Activated naive CD4-positive, alpha-beta T cell treated with anti-CD3 and anti-CD28 coated beads for 36 hours (primary cell): ENCODE measurements around the gene PGD. TPM values are rescaled to one million over a fixed set of nuclear protein-coding genes. Genes with fewer than 3 reads are reported as not detected.

Experiments
- CTCF ChIA-PET: fragments of 350-600 bp; sonication (Branson Sonifier 250); formaldehyde crosslinking; loops from one replicate; lab custom pipeline; 2021; ENCODE audit warnings: antibody characterized with exemption; lab: Charles Lee
- DNase-seq: peaks from one replicate; pipeline ENCODE4 v3.0.0-alpha.2; 2020
- H3K27ac Mint-ChIP-seq: one replicate; pipeline ENCODE4 v1.8.0; 2021; ENCODE audit warnings: mild to moderate bottlenecking, mixed read lengths
- H3K27me3 Mint-ChIP-seq: one replicate; pipeline ENCODE4 v1.8.0; 2021; ENCODE audit warnings: low read depth, mixed read lengths
- H3K36me3 Mint-ChIP-seq: one replicate; pipeline ENCODE4 v1.8.0; 2021; ENCODE audit warnings: low read depth, mixed read lengths
- H3K4me1 Mint-ChIP-seq: one replicate; pipeline ENCODE4 v1.8.0; 2021; ENCODE audit warnings: low read depth, mixed read lengths
- H3K4me3 Mint-ChIP-seq: one replicate; pipeline ENCODE4 v1.8.0; 2021; ENCODE audit warnings: mild to moderate bottlenecking, moderate library complexity, mixed read lengths
- H3K9me3 Mint-ChIP-seq: one replicate; pipeline ENCODE4 v1.8.0; 2021; ENCODE audit warnings: mixed read lengths
- intact Hi-C: fragments of 100-400 bp; cut with micrococcal nuclease; formaldehyde crosslinking; loops from one replicate; pipeline ENCODE4 v1.15.1; 2023
- total RNA-seq, 2 experiments: library from RNA; stranded (reverse); gene quantifications; one replicate each; pipeline ENCODE4 v1.2.3, GENCODE V29; 2021

PGD gene
- total RNA-seq, 2 experiments from 2014 or later = 94.8 to 101 TPM

GRCh38 chr1:10380594-10381275, 18.1 kb upstream of the PGD start:
- Mint-ChIP-seq H3K36me3 (no peaks in the 10 kb centered on the region), H3K27me3 (no peaks in the 10 kb centered on the region), H3K9me3 (no peaks in the 10 kb centered on the region), H3K4me1 (no peaks in the 10 kb centered on the region), H3K4me3 (no peak overlapping the region), H3K27ac (no peak overlapping the region)
- CTCF ChIA-PET = no interaction called here
- no peak for DNase-seq
- intact Hi-C loops = no loop called here

GRCh38 chr1:10383630-10384029, 15.2 kb upstream of the PGD start:
- Mint-ChIP-seq H3K27me3 (no peaks in the 10 kb centered on the region), H3K9me3 (no peaks in the 10 kb centered on the region), H3K4me1 (peaks cover 3% of the 10 kb centered on the region), H3K4me3 (no peak overlapping the region), H3K27ac (no peak overlapping the region), H3K36me3 (no peaks in the 10 kb centered on the region)
- DNase-seq = no peak
- intact Hi-C loops = no loop called here
- CTCF ChIA-PET = no interaction called here

DNA sequence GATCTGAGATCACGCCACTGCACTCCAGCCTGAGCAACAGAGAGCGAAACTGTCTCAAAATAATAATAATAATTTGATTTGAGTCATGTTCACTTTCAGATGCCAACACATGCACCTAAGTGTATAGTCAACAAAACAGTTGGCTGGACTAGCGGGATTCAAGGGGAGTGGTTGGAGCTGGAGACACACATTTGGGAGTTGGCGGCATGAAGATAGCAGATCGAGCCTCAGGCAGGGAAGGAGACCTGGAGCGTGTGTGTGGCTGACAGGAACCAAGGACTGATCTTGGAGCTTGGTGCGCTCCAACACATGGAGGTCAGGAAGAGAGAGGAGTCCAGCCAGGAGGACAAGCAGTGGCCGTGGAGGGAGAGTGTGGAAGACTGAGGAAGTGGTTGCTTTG, 14.6 kb upstream of the PGD start:
- no peaks in the 10 kb centered on the region for H3K9me3 Mint-ChIP-seq
- H3K4me1 Mint-ChIP-seq = peaks cover 3% of the 10 kb centered on the region
- H3K4me3 Mint-ChIP-seq = no peak overlapping the region
- no peak overlapping the region for H3K27ac Mint-ChIP-seq
- no peak for DNase-seq
- no peaks in the 10 kb centered on the region for H3K36me3 Mint-ChIP-seq
- no peaks in the 10 kb centered on the region for H3K27me3 Mint-ChIP-seq
- CTCF ChIA-PET = no interaction called here
- intact Hi-C loops = no loop called here

DNA sequence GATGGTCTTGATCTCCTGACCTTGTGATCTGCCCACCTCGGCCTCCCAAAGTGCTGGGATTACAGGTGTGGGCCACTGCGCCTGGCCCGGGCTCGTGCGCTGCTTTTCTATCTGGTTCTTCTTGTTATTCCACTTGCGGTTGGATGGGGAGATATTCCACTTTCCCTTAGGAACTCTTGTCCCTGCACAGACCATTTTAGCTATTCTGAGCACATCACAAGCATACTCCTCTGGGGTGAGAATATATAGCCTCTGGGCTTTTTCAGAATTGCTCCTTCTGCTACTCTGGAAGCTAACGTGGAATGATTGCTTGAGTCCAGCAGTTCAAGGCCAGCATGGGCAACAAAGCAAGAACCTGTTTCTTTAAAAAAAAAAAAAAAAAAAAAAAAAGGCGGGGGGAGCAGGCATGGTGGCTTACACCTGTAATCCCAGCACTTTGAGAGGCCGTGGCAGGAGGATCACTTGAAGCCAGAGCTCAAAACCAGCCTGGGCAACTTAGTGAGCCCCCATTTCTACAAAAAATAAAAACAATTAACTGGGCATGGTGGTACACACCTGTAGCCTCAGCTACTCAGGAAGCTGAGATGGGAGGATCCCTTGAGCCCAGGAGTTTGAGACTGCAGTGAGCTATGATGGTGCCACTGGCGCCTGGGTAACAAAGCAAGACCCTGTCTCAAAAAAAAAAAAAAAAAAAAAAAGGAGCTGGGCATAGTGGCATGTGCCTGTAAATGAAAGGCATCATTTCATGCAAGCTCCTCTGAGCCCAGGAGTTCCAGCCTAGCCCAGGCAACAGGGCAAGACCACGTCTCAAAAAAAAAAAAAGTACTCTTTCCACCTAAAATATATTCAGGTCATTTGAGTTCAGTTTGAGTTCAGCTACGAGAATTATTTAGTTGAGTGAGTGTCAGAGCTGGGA, 11.8 kb upstream of the PGD start:
- no peaks in the 10 kb centered on the region for H3K36me3 Mint-ChIP-seq
- H3K27ac Mint-ChIP-seq = no peak overlapping the region
- intact Hi-C loops = no loop called here
- peaks cover 3% of the 10 kb centered on the region for H3K4me1 Mint-ChIP-seq
- H3K9me3 Mint-ChIP-seq = no peaks in the 10 kb centered on the region
- CTCF ChIA-PET = interaction anchor here (0.6 to 1.0 kb wide), 4 partner anchors 9 to 381 kb away, joined by 3 read pairs; no protein-coding TSS in a partner anchor
- no peaks in the 10 kb centered on the region for H3K27me3 Mint-ChIP-seq
- H3K4me3 Mint-ChIP-seq = no peak overlapping the region
- DNase-seq = no peak

DNA sequence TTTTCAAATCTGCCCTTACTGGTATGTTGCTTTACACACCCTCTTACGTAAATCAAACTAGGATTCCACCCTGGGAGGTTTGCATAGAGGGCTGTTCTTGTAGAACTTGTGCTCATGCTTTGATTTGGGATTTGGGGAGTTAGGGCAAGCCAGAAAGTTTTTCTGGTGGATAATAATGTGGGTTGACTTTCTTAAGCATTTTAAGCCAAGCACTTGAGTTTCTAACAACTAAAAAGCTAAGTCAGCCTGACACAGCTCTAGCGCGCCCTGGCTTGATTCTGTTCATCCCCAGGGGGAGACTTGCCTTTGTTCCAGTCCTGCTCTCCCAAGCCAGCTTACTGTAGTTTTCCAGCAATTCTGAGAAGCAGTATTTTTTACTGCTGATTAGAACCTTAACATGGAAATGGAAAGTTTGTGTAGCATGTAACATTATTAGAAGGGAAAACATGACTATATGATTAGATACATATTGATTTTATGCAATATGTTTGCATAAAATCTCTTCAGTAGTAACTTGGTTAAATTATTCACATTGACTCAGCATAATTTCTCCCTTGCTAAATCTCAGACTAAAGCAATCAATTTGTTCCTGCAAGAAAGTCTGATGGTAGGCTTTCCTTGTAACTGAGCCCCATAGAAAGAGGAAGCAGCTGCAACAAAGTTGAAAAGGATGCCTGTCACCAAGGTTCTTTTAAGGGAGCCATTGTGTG, 11.0 kb upstream of the PGD start:
- intact Hi-C loops = no loop called here
- Mint-ChIP-seq H3K4me3 (no peak overlapping the region), H3K27me3 (no peaks in the 10 kb centered on the region), H3K36me3 (no peaks in the 10 kb centered on the region), H3K9me3 (no peaks in the 10 kb centered on the region), H3K4me1 (peaks cover 3% of the 10 kb centered on the region), H3K27ac (no peak overlapping the region)
- CTCF ChIA-PET = interaction anchor here (0.6 to 0.8 kb wide), 3 partner anchors 8 to 382 kb away, joined by 3 read pairs; no protein-coding TSS in a partner anchor
- DNase-seq = no peak

GRCh38 chr1:10388387-10388715, 10.5 kb upstream of the PGD start:
- H3K27ac Mint-ChIP-seq = no peak overlapping the region
- H3K27me3 Mint-ChIP-seq = no peaks in the 10 kb centered on the region
- CTCF ChIA-PET = interaction anchor here (0.8 kb wide), 1 partner anchor 17 kb away, joined by 3 read pairs; no protein-coding TSS in a partner anchor
- DNase-seq = no peak
- peaks cover 3% of the 10 kb centered on the region for H3K4me1 Mint-ChIP-seq
- H3K36me3 Mint-ChIP-seq = no peaks in the 10 kb centered on the region
- intact Hi-C loops = no loop called here
- H3K9me3 Mint-ChIP-seq = no peaks in the 10 kb centered on the region
- no peak overlapping the region for H3K4me3 Mint-ChIP-seq

- peaks cover 3% of the 10 kb centered on the region for H3K4me1 Mint-ChIP-seq
- intact Hi-C loops = no loop called here
- CTCF ChIA-PET = no interaction called here
- peaks cover 6% of the 10 kb centered on the region for H3K9me3 Mint-ChIP-seq
- DNase-seq = no peak
- H3K4me3 Mint-ChIP-seq = no peak overlapping the region
- H3K36me3 Mint-ChIP-seq = no peaks in the 10 kb centered on the region
- H3K27ac Mint-ChIP-seq = no peak overlapping the region
- H3K27me3 Mint-ChIP-seq = no peaks in the 10 kb centered on the region
Measured at GRCh38 chr1:10389271-10389973, 9.4 kb upstream of the PGD start.

- peaks cover 6% of the 10 kb centered on the region for H3K9me3 Mint-ChIP-seq
- no peak for DNase-seq
- H3K36me3 Mint-ChIP-seq = peaks cover 7% of the 10 kb centered on the region
- peaks cover 17% of the 10 kb centered on the region for H3K4me1 Mint-ChIP-seq
- H3K27me3 Mint-ChIP-seq = no peaks in the 10 kb centered on the region
- H3K27ac Mint-ChIP-seq = no peak overlapping the region
- no peak overlapping the region for H3K4me3 Mint-ChIP-seq
- CTCF ChIA-PET = no interaction called here
- intact Hi-C loops = no loop called here
Measured at GRCh38 chr1:10396870-10397269, 2.0 kb upstream of the PGD start.

DNA sequence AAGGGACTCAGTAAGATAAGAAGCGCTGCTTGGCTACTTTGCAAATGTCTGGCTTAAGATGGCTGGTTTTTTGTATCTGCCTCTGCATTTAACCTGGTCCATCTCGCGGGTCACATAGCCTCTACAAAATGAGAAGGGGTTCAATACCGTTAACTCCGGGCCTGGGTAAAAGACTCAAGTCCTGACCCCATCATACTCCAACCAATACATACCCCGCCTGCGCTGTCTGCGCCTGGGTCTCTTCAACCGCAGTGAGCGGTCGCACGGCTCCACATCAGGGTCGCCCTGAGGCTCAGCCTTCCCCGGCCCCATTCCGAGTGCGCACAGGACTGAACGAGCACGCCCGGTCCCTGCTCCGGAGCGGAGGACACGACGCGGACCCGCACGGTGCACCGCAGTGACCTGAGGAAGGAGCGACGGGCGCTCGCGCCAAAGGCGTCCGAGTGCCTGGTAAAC, 558 bp upstream of the PGD start:
- no peaks in the 10 kb centered on the region for H3K27me3 Mint-ChIP-seq
- intact Hi-C loops = loop anchor here (1.0 to 2.0 kb wide), 5 partner anchors 30 to 455 kb away; partner anchors contain the start of genes LZIC, NMNAT1 and PEX14

GRCh38 chr1:10399444-10399941, 629 bp downstream of the PGD start:
- peak; percentile 26 for DNase-seq
- no peak overlapping the region for H3K27ac Mint-ChIP-seq
- H3K27me3 Mint-ChIP-seq = no peaks in the 10 kb centered on the region
- CTCF ChIA-PET = interaction anchor here (1.5 kb wide), 2 partner anchors 12 to 22 kb away, joined by 5 to 6 read pairs; no protein-coding TSS in a partner anchor
- no peaks in the 10 kb centered on the region for H3K9me3 Mint-ChIP-seq
- H3K36me3 Mint-ChIP-seq = peaks cover 22% of the 10 kb centered on the region
- intact Hi-C loops = loop anchor here (1.0 to 2.0 kb wide), 4 partner anchors 75 to 367 kb away; partner anchors contain the start of genes PEX14 and UBE4B
- peak overlapping the region; percentile 83 for H3K4me3 Mint-ChIP-seq
- peaks cover 25% of the 10 kb centered on the region for H3K4me1 Mint-ChIP-seq

More for the DNA sequence above, 558 bp upstream of the PGD start:
- CTCF ChIA-PET = interaction anchor here (0.6 kb wide), 1 partner anchor 47 kb away, joined by 3 read pairs; no protein-coding TSS in a partner anchor
- no peak for DNase-seq
- Mint-ChIP-seq H3K36me3 (peaks cover 15% of the 10 kb centered on the region), H3K4me1 (peaks cover 18% of the 10 kb centered on the region), H3K9me3 (peaks cover 6% of the 10 kb centered on the region), H3K4me3 (peak overlapping the region; percentile 83), H3K27ac (no peak overlapping the region)

DNA sequence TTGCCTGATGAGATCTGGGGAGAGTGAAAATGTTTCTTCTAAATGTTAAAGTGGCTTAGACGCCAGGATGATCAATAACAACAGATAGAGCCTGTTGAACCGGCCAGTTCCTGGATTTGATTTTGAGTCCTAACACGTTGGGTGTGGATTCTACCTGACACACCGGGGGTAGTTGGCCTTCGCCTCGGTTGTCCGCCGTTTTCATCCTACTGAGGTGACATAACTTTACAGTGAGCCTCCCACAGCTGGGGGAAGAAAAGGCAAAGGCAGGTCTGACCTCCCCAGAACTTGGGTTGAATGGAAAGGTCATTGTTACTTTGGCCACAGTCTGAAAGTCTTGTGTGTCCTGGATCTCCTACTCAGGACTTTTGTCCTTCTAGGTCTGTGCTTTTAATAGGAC, 1.1 kb downstream of the PGD start:
- Mint-ChIP-seq H3K27me3 (no peaks in the 10 kb centered on the region), H3K4me3 (peak overlapping the region; percentile 83), H3K27ac (no peak overlapping the region), H3K4me1 (peaks cover 25% of the 10 kb centered on the region), H3K36me3 (peaks cover 25% of the 10 kb centered on the region), H3K9me3 (no peaks in the 10 kb centered on the region)
- CTCF ChIA-PET = interaction anchor here (0.6 to 1.5 kb wide), 3 partner anchors 12 to 525 kb away, joined by 4 to 6 read pairs (median 5); no protein-coding TSS in a partner anchor
- no peak for DNase-seq
- intact Hi-C loops = no loop called here
